SU-DHL-6 (cell line): Measurements from ENCODE around the gene FZD10.

Experiments used
- H2AFZ ChIP-seq: fragments of 200-600 bp; sonication (generic); 2 replicates; pipeline ENCODE4 v1.6.1; 2014; ENCODE audit warnings: low read depth, mild to moderate bottlenecking, moderate library complexity, mixed read lengths, antibody characterized with exemption, low read length; ENCODE audit not compliant: severe bottlenecking
- H3F3A ChIP-seq: fragments of 200-600 bp; shearing (Covaris generic); 2 replicates; pipeline ENCODE4 v1.6.0; 2016; ENCODE audit warnings: antibody characterized with exemption, mild to moderate bottlenecking; ENCODE audit not compliant: insufficient read depth
- H3K27ac ChIP-seq: fragments of 200-600 bp; sonication (generic); 2 replicates; pipeline ENCODE4 v1.5.1; 2016; ENCODE audit warnings: low read depth, mild to moderate bottlenecking, low read length, moderate library complexity, mixed read lengths
- H3K27me3 ChIP-seq: fragments of 200-600 bp; sonication (generic), shearing (Covaris generic); 2 replicates; pipeline ENCODE4 v1.6.0; 2014; ENCODE audit warnings: mild to moderate bottlenecking, low read length
- H3K36me3 ChIP-seq: fragments of 200-600 bp; sonication (generic); 2 replicates; pipeline ENCODE4 v1.6.1; 2014; ENCODE audit warnings: mild to moderate bottlenecking, low read length, mixed read lengths
- H3K4me2 ChIP-seq: fragments of 300-600, 200-600 bp; shearing (Covaris generic), sonication (generic); 2 replicates; pipeline ENCODE4 v1.6.0; 2014; ENCODE audit warnings: low read length, low read depth, mild to moderate bottlenecking; ENCODE audit not compliant: poor library complexity, severe bottlenecking
- H3K4me3 ChIP-seq: fragments of 200-600 bp; sonication (generic); 2 replicates; pipeline ENCODE4 v1.5.1; 2014; ENCODE audit warnings: antibody characterized with exemption, low read length, mild to moderate bottlenecking, mixed read lengths; ENCODE audit not compliant: insufficient read depth, poor library complexity, severe bottlenecking
- H3K79me2 ChIP-seq: fragments of 200-600 bp; sonication (generic); 2 replicates; pipeline ENCODE4 v1.6.1; 2014; ENCODE audit warnings: mild to moderate bottlenecking, low read length, moderate library complexity; ENCODE audit not compliant: insufficient read depth
- H3K9ac ChIP-seq: fragments of 200-600 bp; sonication (generic); 2 replicates; pipeline ENCODE4 v1.7.0; 2014; ENCODE audit warnings: mild to moderate bottlenecking, low read length
- H3K9me2 ChIP-seq: fragments of 200-600 bp; sonication (generic); replicated peaks from 2 replicates; pipeline ENCODE4 v1.6.1; 2014; ENCODE audit warnings: low read length; ENCODE audit not compliant: insufficient read depth
- H3K9me3 ChIP-seq: fragments of 200-600 bp; sonication (generic); 2 replicates; pipeline ENCODE4 v1.6.1; 2014; ENCODE audit warnings: low read length, mixed read lengths; ENCODE audit not compliant: insufficient read depth
- H4K20me1 ChIP-seq: fragments of 200-600 bp; sonication (generic); 2 replicates; pipeline ENCODE4 v1.6.1; 2014; ENCODE audit warnings: low read depth, mild to moderate bottlenecking, antibody characterized with exemption, low read length, moderate library complexity, mixed read lengths
- CTCF ChIP-seq: fragments of 200-600 bp; sonication (generic); IDR thresholded peaks from one replicate; pipeline ENCODE4 v1.5.1; 2017; ENCODE audit warnings: antibody characterized with exemption, mild to moderate bottlenecking, low read length, moderate library complexity; ENCODE audit not compliant: insufficient read depth, poor library complexity, severe bottlenecking
- EZH2phosphoT487 ChIP-seq: fragments of 200-600 bp; sonication (generic), shearing (Covaris generic); conservative IDR thresholded peaks from 2 replicates; pipeline ENCODE4 v1.6.1; 2018; ENCODE audit warnings: mild to moderate bottlenecking, antibody characterized with exemption, low read length, moderate library complexity, mixed read lengths

FZD10 gene

GRCh38 chr12:130183585-130184370 lies 21.5 kb downstream of the FZD10 start:
- Histone ChIP-seq H2AFZ (no peak overlapping the region), H3K9ac (no peak overlapping the region), H3K79me2 (no peaks in the 10 kb centered on the region), H3K27me3 (no peaks in the 10 kb centered on the region), H3K9me2 (no peaks in the 10 kb centered on the region), H3K27ac (no peak overlapping the region), H4K20me1 (no peaks in the 10 kb centered on the region), H3K4me3 (no peak overlapping the region), H3K36me3 (no peaks in the 10 kb centered on the region), H3K4me2 (no peak overlapping the region), H3F3A (no peaks in the 10 kb centered on the region), H3K9me3 (no peaks in the 10 kb centered on the region)
- TF ChIP-seq EZH2phosphoT487: no peak
- TF ChIP-seq CTCF: no peak

DNA sequence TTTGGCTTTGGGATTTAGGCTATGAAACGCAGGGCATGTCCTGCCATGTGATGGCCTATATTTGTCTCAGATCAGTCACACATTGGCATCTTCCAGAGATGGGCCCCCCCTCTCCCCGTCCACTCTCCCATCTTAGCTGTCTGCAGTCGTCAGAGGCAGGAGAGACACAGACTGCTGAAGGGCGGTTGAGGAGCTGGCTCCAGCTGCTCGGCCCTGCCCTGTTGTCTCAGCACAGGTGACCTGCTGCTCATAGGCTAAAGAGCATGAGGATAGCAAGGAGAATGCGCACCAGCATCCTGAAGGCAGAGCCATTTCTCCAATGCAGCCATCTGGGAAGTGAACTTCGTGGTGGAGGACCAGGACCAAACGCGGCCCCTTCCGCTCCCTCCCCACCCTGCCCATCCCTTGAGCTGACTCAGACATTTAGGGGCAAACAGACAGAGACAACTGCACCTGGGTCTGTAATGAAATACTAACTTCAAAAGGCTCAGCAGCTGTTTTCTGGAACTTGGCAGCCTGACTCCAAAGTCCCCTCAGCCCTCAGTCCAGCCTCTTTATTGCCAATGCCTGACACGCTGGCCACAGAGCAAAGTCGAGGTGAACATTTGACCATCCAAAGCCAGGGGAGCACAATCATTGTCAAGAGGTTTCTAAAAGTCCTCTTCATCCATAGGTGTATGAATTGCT lies 22.3 kb downstream of the FZD10 start:
- Histone ChIP-seq H3K4me2 (no peak overlapping the region), H3K79me2 (no peaks in the 10 kb centered on the region), H3K9ac (no peak overlapping the region), H2AFZ (no peak overlapping the region), H3K27ac (no peak overlapping the region), H3F3A (no peaks in the 10 kb centered on the region), H3K27me3 (no peaks in the 10 kb centered on the region), H3K36me3 (no peaks in the 10 kb centered on the region), H3K4me3 (no peak overlapping the region), H3K9me3 (no peaks in the 10 kb centered on the region), H3K9me2 (no peaks in the 10 kb centered on the region), H4K20me1 (no peaks in the 10 kb centered on the region)
- no peak for TF ChIP-seq CTCF
- no peak for TF ChIP-seq EZH2phosphoT487

DNA sequence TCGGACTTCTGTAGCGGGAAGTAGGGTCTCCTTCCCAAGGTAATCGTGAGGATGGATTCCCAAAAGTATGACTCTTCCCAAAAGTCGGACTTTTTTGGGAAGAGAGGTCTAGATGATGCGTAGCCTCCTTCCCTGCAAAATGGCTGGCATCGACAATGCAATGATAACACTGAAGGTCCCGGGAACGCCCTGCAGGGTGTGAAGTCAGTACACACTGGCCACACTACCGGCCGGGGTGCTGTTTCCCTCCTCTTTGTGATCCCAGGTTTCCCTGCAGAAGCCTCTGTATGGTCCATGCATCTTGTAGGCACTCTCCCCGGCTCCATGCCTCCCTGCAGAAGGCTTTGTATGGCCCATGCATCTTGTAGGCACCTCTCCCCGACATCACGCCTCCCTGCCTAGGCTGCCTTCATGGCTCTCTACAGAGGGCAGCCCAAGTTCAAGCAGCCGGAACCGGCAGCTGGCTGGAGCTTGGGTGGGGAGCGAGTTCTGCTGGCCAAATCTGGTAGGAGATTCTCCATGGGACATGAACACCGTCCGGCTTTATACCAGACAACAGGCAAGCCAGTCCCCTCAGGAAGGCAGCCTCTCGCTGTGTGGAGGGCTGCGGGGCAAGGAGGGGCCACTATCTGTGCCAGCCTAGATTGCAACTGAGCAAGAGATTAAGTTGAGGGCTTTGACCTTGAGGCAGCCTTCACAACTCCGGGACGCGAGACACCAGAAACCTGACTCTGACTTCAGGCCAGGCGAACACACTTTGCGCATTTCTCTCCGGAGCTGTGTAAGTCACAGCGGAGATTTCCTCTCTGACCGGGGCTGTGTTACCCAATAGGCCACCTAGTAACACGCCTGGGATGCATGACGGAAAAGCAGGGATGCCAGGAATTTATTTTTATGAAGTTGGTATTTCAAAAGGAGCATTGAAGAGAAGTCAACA lies 23.5 kb downstream of the FZD10 start:
- Histone ChIP-seq H3K79me2 (no peaks in the 10 kb centered on the region), H3K4me2 (no peak overlapping the region), H2AFZ (no peak overlapping the region), H3F3A (no peaks in the 10 kb centered on the region), H3K36me3 (no peaks in the 10 kb centered on the region), H4K20me1 (no peaks in the 10 kb centered on the region), H3K27ac (no peak overlapping the region), H3K4me3 (no peak overlapping the region), H3K27me3 (no peaks in the 10 kb centered on the region), H3K9me3 (no peaks in the 10 kb centered on the region), H3K9ac (no peak overlapping the region), H3K9me2 (no peaks in the 10 kb centered on the region)
- TF ChIP-seq CTCF: no peak
